COR-L47 (cell line): ENCODE data around the gene CAMK2G.
A peak's percentile ranks its signal among the peaks of the same experiment; 100 is the strongest.

Experiments
- DNase-seq: peaks from one replicate; lab custom pipeline; 2025; lab: John Stamatoyannopoulos, UW

The CAMK2G gene

GRCh38 chr10:73879296-73880173 is 5.2 kb upstream of the CAMK2G start:
- DNase-seq: peak; percentile 38

DNA sequence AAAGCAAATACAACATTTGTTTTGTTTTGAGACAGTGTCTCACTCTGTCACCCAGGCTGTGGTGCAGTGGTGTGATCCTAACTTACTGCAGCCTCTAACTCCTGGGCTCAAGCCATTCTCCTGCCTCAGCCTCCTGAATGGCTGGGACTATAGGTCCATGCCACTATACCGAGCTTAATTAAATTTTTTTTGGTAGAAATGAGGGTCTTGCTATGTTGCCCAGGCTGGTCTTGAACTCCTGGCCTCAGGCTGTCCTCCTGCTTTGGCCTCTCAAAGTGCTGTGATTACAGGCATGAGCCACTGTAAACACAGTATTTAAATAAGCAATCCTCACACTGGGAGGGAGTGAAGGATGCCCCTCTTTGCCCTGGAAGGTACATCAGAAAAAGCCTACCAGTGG is 4.0 kb upstream of the CAMK2G start:
- no peak for DNase-seq

DNA sequence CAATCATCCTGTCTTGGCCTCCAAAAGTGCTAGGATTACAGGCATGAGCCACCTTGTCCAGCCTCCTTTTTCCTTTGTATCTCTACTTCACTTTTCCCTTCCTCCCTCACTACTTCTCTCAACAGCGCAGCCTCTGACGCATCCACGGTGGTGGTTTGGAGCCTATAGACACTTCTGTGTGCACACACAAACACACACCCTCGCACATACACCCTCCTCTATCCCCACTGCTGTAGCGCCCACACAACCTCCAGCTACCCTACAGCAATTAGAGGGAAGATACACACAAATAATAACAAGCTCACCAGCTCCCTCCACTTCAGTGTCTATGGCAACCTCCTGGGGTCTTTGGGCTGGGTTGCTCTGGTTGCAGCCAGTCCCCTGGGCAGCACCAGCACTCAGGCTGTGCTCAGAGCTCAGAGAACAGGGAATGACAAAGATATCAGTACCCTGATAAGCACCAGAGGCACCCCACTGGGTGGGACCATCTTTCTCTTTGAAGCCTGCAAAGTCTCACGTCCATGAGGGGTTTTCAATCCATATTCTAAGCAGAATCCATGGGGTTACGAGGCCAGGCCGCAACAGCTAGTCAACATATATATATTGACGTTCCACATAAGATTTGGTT is 3.3 kb upstream of the CAMK2G start:
- no peak for DNase-seq

DNA sequence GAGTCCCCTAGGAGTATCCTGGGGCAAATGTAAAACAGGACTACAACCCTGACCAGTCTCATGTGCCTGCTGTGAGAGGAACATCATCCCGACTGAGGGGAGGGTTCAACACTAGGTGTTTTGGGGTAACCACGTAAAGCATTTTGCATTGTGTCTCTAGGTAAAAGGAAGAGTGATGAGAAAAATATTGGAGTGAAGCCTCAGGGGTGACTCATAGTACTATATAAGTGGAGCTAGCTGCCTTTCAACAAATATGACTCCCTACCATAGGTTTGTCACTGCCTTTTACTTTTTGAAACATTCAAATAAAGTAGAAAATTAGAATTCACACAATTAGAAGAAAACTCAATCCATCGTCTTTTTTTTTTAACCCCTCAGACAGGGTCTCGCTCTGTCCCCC is 2.6 kb upstream of the CAMK2G start:
- DNase-seq: no peak

GRCh38 chr10:73876566-73876965 is 2.2 kb upstream of the CAMK2G start:
- no peak for DNase-seq

- DNase-seq: no peak
These were observed 1.8 kb upstream of the CAMK2G start for GRCh38 chr10:73876157-73876556.

DNA sequence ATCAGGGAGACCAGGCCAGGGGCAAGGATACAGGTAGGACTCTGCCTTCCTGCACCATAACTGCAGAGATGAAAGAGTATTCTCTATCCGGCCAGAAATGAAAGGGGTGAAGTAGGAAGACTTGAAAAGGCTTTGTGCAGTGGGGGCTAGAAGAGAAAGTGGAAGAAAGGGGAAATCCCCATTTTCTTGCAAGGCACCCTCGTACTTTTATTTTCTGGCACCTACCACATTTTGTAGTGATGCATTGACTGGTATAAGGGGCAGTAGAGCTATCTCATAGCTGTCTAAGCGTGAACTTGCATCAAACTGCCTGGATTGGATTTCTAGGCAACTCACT is 752 bp upstream of the CAMK2G start:
- no peak for DNase-seq

DNA sequence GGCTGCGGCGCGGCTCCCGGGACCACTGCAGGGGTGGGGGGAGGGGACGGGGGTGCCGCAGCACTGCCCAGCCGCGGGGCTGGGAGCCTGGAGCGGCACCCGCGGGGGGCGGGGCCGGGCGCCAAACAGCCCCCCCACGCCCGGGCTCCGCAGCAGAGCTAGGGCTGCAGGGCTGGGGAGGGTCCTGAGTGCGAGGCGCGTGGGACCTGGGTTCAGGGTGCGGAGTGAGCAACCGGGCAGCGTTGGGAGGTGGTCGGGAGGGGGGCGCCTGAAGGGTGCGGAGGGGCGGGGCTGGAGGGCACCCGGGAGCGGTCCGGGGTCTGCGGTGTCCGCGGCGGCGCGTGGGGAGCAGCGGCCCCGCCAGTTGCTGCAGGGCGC is 528 bp downstream of the CAMK2G start:
- DNase-seq: no peak

DNA sequence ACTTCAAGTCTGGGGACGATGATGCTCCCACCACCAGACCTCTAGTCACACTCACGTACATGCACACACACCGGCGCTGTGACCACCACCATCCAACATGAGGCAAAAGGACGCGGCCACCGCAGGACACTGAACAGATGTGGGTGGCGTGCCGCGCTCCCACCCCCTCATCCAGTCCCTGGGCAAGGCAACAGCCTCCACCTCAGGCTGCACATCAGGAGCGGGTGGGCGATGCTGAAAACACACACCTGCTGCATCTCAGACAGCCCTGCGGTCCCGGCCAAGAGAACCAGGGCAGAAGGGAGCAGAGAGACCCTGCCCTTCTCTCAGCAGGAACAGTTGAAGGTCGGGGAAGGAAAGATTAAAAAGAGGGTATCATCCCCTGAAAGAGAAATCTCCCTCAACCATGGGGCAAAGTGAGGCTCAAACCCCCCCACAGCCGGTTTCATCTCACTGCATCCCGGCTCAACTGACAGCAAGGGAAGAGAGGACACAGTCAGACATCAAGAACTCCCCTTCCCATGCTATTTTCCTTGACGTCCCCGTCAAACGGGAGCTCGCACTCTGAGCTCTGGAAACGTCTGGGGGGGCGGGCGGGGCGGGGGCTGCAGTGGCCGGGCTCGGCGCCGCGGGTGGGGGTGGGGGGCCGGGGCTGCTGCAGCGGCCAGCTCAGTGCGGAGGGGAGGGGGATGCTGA is 1.1 kb downstream of the CAMK2G start:
- DNase-seq: no peak

DNA sequence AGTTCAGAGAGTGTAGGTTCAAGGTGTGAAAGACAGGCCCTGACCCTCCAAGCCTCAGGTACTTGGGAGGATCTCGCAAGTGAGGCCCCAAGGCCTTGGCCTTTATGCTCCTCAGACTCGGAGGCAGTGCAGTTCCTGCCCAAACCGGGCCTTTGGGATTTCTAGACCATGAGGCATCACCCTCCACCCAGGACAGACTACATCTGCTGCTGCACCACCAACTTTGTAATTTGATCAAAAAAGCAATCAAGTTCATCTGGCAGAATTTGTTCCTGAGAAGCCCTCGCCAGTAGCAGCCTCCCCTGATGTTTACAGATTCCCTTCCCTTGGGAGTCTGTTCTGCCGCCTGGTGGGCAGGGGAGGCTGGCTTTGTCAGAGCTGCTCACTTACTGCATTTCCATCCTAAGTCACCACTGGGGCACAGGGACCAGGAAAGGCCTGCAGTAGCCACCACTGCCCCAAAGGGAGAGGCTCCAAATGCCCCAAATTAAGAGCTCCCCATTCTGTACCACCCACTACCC is 2.1 kb downstream of the CAMK2G start:
- DNase-seq: no peak

DNA sequence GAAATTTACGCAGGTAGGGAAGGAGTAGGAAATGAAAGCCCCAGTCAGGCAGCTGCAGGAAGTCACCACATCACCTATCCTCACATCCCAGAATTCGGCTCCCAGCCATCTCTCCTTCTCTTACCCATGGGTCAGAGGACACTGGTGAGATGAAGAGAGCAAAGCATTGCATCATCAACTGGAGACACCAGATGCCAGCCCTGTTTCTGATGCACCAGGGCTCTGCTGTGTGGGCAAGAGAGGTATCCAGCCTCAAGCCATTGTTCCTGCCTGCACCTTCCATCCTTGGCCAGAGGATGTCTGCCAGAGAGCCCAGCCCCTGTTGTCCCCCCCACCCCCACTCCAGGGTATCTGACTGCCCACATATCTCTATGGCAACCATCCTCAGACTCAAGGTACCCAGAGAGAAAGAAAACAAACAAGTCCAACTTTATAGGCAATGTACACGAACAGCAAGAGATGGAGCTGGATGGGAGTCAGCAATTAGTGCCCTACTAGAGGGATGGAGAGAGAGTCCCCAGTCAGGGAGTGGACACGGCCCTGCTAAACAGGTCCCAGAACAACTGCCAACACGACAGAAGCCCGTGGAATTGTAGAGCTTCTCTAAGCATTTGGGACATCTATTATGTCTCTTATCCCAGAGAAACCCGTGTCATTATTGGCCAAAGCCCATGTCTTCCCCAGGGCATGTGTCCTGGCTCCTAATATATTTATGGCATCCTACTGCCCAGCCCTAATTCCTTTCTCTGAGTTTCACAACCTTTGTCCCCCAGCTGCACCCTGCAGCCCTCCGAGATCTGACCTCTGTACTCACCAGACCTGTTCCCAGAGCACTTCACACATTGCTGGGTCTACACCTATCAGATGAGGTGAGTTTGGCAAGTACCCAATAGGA is 2.8 kb downstream of the CAMK2G start:
- DNase-seq: no peak

GRCh38 chr10:73868655-73869195 is 5.6 kb downstream of the CAMK2G start:
- DNase-seq: no peak

GRCh38 chr10:73867871-73868631 is 6.3 kb downstream of the CAMK2G start:
- no peak for DNase-seq

DNA sequence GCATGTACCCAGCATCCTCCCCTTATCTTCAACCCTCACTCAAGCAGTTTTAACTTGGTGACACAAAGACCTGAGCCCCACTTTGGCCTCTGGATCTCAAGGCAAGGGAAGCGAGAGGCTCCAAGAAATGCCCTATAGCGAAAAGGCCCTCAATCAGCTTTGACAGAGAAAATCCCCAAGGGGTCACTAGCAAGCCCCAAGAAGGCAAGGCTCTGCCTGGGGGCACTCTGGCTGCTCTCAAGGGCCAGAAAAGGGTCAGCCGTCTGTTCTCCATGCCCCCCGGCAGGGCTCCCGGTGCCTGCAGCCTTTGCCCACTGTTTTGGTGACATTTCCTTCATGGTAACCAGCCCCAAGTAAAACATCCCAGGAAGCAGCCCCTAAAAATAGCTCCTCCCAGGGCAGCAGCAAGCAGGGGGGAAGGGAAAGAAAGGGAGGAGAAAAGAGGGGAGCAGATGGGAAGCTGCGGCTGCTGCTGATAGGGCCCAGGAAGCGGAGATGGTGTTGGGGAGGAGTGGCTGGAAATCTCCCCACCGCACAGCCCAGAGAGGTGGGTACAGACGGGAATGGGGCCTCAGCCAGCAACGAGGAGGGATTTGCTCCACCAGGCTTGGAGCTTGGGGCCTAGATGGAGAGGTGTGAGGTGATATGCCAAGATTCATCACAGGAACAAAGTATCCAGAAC is 7.1 kb downstream of the CAMK2G start:
- no peak for DNase-seq

DNA sequence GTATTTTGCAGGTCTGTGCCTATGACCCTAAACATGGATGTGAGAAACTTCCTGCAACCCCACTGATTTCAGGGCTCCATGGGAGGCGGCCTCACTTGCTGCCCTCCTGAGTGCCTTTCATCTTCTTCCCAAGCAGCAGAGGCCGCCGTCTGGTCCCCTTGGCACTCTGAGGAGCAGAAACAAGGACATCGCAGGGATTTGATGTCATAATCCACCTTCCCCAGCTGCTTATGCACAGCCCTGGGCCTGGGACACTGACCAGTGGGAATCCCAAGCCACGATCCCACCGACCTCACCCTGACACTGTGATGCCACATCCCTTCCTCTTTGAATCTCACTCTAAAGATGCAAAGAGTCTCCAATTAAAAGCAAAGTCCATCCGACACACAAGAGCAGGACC is 7.7 kb downstream of the CAMK2G start:
- DNase-seq: no peak

GRCh38 chr10:73865459-73866442 is 8.6 kb downstream of the CAMK2G start:
- no peak for DNase-seq

- DNase-seq: no peak
These were observed 9.3 kb downstream of the CAMK2G start for GRCh38 chr10:73865107-73865458.

DNA sequence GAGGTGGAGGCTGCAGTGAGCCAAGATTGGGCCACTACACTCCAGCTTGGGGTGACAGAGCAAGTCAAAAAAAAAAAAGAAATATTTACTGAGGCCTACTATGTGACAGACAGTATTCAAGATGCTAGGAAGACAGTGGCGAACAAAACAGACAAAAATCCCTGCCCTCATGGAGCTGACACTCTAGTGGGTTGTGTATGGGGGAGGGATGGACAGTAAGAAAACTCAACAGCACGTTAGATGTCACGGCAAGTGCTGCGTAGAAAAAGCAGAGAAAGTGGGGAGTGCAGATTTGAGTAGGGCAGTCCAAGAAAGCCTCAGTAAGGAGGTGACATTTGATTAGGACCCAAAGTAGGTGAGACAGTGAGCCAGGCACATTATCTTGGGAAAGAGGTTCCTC is 10.1 kb downstream of the CAMK2G start:
- DNase-seq: no peak
